Limb (tissue), 2 donors: Measurements from ENCODE around the gene ONECUT3.

Experiments
- DNase-seq, 2 donors: peaks; one replicate each; pipeline ENCODE4 v3.0.0-alpha.2; 2016; ENCODE audit errors: extremely low spot score in 2 of 2

The ONECUT3 gene

DNA sequence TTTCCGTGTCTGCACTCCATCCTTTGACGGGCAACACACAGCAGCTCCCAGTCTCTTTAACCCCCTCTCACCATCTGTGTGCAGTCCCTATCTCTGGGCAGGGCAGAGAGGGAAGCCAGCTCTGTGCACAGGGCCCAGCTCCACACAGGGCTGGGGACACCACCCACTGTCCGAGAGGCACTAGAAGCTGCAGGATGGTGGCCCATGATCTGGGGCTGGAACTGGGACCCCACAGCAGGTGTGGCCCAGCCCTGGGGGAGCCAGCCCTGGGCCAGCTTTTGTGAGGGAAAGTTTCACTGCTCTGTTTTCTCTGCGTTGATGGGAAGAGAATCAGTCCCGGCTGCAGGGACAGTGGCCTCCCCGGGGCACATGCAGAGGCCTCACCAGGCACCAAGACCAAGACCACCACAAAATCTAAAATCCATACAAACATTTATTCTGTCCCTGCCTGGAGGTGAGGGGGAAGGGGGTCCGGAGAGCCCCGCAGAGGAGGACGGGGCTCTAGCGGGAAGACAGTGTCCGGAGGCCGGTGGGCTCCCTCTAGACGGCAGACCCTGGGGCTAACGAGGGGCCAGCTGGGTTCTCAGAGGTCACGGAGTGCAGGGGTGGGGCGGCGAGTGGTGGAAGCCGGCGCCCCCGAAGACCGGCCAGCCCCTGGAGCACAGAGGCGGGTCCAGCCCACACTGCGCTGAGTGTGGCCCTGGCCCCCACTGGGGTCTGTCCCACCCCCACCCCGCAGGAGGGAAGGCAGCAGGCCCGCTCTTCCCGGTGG lies 61.7 kb downstream of the ONECUT3 start:
- DNase-seq = no peak

DNA sequence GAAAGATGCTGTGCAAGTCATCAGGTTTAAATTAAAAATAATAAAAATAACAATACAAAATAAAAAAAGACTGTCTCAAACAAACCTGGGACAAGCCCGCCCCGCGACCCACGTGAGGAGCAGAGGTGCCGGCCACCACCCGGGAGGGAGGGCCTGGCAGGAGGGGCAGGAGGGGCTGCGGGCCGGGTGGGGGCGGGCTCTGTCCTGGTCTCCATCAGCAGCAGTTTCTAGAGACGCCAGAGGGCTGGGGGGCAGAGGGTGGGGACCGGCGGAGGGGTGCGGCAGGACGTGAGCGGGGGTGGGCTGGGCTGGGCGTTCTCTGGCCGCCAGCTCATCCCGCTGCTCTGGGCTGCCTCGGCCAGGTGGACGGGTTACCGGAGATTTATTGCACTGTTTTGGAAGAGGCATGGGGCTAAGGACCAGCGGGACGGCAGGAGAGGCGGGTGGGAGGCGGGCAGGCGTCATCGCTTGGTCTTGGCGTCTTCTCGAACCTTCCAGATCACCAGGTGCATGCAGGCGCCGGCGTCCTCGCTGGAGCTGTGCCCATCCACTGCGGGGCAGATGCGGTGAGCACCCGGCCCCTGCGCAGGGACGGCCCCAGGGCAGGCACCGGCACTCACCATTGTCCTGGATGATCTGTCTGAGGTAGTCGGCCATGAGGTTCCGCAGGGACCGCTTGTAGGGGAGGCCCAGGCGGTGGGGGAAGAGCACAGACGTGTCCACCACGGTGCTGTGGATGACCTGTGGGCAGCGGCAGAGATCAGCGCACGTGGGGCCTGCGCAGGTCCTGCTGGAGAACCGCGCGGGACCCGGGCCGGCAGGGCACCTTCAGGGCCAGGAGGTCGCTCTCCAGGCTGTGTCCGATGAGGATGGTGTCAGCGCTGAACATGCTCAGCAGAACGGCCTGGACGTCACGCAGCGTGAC lies 62.6 kb downstream of the ONECUT3 start:
- no peak for DNase-seq

DNA sequence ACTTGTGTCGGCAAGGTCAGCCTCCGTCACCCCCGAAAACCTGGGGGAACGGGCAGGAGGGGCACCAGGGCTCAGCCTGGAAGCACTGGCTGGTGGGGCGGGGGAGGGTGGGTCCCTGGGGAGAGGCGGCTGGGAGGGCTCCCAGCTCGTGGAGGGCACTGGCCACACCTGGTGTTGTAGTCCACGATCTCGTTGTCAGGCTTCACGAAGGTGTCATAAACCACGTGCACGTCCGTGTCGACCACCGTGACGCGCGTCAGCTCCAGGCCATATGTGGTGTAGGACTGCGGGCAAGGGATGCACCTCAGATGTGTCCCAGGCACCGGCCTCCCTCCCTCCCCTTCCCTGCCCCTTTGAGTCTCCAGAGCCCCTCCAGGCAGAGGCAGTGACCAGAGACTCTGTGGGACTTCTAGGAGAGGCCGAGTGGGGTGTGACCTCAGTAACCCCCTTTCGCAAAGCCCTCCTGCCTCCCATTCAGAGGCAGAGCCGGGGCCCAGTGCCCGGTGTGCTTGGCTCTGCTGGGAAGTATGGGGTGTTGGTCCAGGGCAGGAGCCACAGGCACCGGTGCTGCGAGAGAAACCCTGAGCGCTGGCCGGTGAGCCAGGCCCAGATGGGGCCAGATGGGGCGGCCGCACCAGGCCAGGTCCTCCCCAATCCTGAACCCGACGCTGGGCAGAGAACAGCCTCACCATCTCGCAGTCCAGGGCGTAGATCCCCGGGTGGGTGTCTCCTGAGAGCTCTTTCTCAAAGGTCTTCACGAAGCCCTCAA lies 63.4 kb downstream of the ONECUT3 start:
- no peak for DNase-seq

DNA sequence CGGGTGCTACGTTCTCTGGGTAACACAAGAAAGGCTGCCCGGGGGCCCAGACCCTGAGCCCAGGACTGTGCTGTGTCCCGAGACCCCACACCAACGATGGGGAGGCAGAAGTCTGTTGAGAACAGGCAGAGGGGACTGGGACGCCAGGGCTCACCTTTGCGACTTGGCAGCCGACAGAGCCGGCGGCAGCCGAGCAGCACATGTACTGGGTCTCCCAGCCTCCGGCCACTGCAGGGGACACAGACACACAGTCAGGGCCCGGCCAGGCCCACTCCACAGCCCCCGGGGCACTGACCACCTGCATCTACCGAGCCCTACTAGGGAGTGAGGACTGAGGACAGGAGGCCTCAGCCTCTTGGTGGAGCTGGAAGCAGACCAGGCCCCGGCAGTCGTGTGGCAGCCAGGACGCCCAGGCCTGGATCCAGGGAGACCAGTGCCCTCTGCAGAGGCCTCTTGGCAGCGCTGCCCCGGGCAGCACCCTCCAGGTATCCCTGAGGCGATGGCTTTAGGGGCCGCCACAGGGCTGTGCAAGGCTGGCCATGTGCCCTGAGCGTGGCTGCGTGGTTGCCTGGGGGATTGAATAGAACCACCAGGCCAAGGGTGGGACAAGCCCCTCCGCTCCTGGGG lies 64.4 kb downstream of the ONECUT3 start:
- DNase-seq = no peak

DNA sequence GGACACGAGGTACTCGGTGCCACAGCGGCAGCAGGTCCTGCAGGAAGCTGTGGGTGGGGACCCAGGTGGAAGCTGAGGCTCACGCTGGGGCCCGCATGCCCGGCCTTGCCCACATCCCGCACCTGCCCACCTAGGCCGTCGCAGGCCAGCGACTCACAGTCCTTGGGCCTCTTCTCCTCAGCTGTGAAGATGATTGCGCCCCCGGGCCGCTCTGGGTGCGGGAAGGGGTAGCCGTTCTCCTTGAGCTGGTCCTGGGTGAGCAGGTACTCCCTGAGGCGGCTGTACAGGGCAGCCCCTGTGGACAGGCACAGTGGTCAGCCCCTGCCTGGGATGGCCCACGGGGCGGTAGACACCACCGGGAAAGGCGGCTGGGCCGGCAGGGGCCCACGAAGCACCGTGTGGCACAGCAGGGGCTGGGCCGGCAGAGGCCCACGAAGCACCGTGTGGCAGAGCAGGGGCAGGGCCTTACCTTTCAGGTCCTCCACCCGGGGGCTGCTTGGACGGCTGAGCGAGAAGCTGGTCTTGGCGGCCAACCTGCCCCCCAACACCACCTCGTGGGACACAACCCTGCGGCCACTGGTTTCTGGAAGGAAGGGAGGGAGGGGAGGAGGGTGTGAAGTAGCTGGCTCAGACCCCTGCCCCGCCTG lies 65.4 kb downstream of the ONECUT3 start:
- no peak for DNase-seq

DNA sequence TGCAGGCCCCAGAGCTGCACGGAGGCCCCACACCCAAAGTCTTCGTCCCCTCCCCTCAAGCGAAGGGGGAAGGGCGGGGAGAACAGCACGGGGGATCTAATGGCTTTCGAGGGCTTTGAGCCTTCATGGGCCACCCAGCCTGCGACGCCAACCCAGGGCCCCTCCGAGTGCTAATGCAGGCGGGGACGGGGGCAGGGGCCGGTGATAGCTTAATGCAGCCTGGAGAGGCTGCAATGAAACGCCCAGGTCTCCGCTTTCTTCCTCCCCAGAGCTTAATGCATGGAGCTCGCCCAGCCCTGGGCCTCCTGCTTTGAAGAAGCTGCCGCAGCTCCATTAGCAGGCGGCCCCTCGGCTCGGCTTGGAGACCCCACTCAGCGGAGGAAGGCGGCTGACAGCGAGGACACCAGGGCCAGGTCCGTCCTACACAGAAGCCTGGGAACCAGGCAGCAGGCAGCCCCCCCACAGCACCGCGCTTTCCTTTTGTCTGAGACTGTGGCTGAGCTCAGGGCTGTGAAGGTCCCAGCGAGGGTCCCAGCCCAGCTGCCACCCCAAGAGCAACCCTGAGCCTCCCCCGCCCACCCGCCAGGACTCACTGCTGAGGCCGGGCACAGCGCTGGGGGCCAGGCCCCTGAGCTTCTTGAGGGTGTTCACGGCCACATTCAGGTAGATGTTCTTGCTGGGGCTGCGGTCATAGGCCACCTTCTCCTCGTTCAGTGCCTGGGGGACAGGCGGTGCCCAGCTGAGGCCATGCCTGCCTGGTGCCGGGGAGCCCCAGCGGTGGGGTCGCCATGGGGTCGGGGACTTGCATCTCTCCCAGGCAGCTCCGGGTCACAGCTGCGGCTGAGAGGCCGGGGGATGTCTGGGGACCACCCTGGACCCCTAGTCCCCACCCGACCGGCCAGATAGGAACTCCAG lies 66.3 kb downstream of the ONECUT3 start:
- no peak for DNase-seq

DNA sequence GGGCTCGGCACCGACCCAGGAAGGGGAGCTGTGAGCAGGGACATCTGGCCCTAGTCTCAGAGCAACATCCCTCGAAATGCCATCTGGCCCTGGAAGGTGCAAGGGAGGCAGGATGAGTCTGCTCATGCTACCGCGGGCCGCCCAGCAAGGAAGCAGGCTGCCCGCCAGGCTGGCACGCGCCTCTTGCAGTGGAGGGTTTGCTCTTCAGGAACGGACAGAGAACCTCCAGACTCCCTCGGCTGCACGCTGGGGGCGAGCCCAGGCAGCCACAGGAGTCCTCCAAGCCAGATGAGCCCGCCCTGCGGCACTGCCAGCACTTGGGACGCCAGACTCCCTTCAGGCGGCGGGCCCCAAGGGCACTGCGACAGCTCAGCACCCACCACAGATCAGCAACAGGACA lies 68.9 kb downstream of the ONECUT3 start:
- DNase-seq = no peak

DNA sequence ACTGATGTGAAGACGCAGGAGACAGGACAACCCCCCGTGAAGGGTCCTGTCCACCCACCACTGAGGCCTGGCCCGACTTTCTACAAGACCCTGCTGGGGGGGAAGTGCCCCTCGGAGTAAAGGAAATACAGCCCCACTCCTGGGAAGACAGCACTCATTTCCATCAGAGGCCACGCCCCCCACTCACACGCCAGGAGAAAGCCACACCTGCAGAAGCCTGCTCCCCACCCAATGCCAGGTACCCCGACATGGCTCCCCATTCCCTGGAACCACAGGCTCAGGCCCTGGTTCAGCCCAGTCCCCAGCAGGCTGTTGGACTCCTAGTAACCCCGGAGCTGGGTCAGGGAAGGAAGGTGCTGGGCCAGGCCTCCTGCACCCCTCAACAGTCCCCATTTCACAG lies 69.7 kb downstream of the ONECUT3 start:
- no peak for DNase-seq

DNA sequence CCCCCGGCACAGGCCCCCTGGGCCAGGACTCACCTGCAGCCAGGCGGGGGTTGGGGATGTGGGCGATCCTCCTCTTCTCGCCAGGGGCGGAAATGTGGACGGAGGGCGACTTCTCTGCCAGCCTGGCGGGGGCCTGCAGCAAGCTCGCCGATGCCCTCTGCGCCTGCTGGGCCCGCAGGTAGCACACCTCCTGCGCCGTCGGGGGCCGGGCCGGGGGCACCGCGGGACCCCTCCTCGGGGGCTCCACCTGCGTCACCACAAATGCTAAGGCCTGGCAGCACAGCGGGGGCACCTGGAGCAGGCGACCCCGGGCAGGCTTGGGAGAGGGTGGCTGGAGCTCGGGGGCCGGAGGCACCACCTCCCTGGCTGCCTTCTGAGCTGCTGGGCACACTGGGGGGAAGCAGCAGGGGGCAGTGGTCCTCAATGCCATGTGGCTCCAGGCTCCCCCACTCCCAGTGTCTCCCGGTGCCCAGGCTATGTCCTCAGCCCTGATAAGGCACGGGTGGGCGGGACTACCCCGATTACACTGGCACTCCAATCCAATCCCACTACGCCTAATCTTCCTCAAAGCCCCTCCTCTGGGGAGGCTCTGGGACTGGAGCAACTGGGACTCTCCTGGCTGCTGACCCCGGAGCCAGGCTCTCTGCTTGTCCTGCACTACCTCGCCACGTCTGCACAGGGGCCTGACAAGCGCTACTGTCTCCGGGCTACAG lies 70.4 kb downstream of the ONECUT3 start:
- DNase-seq = no peak

DNA sequence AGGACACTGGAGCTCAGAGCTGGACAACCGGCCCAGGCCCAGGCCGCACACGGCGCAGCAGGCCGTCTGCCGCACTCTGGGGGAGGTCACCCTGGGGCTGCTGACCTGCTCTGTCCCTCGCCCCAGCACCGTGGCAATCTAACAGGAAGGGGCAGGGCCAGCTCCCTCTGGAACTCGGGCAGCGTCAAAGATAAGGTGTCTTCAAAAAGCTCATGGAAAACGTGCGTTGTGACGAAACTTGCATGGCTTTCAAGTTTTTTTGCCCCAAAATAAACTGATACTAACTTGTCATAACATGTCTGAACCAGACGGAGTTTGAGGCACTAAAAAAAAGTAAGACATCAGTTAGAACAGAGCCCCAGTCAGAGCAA lies 70.9 kb downstream of the ONECUT3 start:
- DNase-seq = no peak

DNA sequence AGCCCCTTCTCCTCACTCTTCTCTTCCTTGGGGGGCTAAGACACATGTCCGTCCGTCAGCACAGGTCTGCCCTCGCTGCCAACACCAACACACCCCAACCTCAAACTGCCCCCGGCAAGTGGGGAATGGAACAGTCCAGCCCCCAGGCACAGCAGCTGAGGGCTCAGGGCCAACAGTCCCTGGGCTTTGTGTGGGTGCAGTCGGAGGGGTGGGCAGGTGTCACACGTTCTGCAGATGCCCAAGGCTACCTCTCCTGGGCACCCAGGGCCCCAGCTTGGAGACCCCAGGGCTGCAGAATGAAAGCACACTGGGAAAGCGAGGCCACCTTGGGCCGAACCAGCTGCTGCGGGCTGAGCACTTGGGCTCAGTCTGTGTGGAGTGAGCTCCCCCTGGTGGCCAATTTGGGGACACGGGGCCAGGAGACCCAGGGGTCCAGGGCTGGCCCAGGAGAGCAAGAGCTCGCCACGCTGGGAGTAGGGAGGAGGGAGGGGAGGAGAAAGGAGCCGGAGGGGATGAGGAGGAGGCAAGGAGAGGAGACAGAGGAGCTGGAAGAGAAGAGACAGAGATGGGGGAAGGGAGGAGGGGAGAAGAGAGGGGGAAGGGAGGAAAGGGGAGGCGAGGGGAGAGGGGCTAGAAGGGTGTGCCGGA lies 72.7 kb downstream of the ONECUT3 start:
- peak; percentile 58 to 88 for DNase-seq

DNA sequence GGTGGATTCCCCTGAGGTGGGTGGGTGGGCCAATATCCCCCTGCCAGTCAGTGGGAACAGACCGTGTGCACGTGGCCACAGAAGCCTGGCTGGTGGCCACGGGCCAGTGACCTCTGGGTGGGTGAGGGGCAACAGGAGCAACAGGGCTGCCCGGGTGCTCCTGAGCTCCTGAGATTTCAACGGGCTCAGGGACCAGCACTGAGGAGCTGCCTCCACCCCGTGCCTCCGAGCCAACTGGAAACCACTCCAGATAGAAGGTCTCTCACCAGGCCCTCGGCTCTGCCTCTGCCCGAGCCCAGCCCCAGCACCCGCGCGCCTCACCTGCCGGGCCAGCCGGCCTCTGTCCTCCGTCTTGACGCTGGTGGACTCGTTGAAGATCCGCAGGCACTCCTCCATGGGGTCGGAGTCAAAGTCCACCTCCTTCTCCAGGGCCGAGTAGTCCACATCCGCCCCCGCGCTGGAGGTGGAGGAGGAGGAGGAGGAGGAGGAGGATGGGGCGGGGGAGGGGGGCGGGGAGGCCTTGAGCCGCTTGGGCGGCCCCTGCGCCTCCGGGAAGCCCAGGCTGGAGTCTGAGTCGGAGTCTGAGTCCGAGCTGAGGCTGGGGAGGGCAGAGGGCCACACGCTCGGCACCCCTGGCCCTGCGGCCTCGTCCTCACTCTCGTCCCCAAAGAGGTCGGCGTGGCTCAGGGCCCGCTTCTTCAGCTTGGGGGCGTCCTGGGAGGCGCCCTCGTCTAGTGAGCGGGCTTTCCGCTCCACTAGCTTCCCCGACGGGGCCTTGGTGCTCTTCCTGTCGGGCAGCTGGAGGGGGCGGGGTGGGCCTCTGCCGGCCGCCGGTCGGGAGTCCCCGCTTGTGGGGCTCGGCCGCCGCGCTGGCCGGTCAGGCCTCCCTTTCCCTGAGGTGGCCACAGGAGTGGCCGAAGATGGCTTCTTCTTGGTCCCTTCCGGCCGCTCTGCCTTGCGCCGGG lies 73.5 kb downstream of the ONECUT3 start:
- DNase-seq = no peak

DNA sequence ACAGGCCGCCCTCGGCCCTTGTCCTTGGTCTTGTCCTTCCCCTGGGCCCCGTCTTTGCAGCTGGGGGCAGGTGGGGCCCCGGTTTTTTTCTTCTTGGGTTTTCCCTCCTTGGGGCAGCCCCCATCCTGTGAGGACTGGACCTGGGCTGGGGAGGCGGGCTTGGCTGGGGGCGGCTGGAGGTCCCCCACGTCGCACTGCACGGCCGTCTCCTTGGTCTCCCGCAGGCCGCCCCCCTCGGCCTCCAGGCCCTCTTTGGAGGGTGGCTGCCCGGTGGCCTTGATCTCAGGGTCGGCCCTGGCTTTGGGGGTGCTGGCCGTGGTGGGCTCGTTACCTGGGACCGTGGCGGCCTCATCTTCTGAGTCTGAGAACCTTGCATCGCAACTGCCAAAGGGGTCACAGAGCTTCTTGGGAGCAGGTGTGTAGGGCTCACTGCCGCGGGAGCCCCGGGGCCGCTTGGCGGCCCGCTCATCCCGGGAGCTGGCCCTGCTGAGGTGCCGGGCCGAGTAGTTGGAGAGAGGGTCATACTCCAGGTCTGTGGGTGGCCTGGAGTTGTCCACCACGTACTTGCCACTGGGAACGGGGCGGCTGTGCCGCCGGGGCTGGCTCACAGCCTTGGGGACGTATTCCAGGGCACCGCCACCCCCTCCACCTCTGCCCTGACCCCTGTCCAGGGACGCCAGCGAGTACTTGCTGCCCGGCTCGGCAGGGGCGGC lies 74.4 kb downstream of the ONECUT3 start:
- no peak for DNase-seq

DNA sequence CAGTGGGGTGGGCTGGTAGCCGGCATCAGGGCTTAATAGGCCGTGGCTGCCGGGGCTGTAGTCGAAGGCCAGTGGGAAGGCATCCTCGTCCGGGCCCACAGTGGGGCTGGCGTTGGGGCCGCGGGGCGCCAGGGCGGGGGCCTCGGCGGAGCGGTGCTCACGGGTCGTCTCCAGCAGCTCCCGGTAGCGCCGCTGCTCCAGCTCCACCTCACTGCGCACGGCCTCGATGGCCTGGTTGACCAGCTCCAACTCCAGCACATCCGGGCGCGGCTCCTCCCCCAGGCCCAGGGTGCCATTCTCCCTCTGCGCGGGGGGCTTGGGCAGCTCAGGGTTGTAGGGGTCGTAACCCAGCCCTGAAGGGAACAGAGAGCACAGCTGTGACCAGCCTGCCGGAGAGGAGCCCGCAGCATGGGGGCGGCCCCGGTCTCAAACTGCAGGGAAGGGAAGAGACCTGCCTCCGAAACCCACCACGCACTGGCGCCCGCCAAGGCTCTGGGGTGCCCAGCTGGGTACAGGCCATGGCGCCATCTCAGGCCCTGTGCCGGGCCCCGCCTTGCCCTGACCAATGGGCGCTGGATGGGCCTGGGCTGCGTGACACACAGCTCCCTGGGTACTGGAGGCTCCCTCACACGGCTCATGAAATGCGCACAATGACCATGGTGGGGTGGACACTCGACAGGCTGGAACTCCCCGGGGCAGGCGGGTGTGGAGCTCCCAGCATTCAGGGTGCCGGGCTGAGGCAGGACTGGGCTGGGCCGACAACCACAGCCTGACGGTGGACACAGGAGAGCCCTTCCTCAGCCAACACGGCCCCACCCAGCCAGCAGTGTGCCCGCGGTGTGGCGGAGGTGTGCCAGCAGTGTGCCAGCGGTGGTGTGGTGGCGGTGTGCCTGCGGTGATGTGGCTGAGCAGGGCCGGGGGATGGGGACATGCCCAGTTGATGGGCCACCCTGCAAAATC lies 75.3 kb downstream of the ONECUT3 start:
- no peak for DNase-seq

DNA sequence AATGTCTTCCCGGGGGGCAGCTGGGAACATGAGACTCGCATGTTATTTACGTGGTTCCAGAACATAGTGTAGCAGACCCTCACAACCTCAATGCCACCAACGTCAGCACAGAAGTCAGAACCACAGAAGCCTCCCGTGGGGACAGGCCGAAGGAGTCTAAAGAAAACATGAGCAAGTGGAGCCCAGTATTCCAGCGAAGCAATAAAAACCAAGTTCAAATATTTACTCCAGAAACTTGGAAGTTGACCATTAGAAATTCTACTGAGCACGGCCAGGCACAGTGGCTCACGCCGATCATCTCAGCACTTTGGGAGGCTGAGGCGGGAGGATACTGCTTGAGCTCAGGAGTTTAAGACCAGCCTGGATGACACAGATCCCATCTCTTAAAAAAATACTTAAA lies 76.7 kb downstream of the ONECUT3 start:
- no peak for DNase-seq

DNA sequence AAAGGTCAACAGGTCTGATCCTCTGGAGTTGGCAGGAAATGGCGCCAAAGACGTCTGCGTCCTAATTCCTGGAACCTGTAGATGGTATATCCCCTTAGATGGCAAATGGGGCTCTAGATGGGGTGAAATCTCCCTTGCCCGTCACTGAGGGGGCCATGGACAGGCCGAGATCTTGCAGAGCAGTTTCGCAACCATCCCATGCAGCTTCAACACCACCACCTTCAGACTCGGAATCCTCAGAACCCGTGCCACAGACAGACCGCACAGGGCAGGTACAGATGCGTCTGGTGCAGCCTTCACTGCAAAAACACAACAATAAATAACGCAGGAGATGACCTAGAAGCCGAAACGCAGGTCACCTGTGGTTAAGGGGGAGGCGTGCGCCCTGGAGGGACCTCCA lies 77.3 kb downstream of the ONECUT3 start:
- no peak for DNase-seq
